ENCODE results near the gene LAD1. TPM values are rescaled to one million over a fixed set of nuclear protein-coding genes. Genes with fewer than 3 reads are reported as not detected.

The LAD1 gene
- polyA plus RNA-seq, 3 donors: 25.6 to 31.4 (median 26.9) TPM

DNA sequence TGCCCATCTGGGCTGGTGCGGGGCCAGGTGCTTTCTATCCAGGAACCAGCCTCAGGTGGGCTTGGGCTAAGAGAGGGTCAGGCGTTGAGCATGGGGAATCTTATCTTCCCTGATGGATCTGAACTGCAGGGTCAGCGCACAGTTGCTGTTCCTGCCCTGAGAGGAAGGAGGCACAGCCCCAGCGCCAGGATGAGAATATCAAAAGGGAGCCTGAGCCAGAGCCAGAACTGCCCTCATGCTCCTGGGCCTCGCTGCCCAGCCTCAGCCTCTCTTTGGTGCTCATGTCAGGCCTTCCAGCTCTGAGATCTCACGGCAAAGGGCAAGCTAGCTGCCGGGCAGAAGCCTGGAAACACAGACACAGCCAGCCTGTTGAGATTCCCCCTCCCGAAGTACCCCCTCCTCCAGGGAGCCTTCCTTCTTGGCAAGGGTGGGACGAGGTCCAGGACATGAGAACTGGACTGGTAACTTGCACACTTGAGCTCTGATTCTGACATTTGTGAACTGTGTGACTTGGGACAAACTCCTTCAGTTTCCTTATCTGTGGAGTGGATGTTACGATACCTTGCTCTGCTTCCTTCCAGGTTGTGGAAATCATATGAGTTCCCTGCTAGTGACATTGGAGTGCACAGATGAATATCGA, 1.2 kb upstream of the LAD1 start:
- no peak for DNase-seq (ENCODE audit: extremely low read depth in 1 of 11, low read depth in 9 of 11, low spot score in 4 of 11)

DNA sequence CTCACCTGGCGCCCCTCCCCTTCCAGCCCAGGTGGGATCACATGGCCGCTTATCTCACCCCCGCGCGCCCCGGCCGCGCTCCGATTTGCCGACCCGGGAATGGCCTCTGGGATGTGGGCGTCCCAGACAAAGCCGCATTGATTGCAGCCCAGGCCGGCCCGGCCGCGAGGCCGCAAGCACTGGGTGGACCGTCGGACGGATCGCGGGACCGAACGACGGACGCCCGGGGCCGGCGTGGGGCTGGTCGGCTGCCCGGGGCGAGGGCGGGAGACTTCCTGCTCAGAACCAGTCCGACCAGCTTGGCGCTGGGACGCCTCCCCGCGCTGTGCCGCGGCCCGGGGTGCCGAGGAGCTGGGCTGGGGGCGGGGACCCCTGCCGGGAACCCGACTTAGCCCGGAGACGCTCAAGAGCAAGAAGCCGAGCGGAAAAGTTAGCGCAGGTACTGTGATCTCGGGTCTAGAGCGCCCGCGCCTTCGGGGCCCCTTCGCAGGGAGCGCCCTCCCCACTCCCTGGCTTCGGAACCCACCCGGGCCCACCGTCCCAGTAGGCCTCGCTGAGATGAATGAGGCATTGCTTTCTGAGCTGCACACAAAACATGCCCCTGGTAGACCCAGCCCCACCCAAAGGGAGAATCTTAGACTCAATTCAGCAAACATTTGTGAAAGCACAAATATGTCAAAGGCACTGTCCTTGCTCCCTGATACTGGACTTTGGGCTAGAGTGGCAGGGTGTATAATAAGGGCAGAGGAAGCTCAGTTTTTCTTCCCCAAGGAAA, 415 bp upstream of the LAD1 start:
- no peak for DNase-seq (ENCODE audit: extremely low read depth in 1 of 11, low read depth in 9 of 11, low spot score in 4 of 11)

GRCh38 chr1:201397675-201398074, 1.4 kb downstream of the LAD1 start:
- no peak for DNase-seq (ENCODE audit: extremely low read depth in 1 of 11, low read depth in 9 of 11, low spot score in 4 of 11)

DNA sequence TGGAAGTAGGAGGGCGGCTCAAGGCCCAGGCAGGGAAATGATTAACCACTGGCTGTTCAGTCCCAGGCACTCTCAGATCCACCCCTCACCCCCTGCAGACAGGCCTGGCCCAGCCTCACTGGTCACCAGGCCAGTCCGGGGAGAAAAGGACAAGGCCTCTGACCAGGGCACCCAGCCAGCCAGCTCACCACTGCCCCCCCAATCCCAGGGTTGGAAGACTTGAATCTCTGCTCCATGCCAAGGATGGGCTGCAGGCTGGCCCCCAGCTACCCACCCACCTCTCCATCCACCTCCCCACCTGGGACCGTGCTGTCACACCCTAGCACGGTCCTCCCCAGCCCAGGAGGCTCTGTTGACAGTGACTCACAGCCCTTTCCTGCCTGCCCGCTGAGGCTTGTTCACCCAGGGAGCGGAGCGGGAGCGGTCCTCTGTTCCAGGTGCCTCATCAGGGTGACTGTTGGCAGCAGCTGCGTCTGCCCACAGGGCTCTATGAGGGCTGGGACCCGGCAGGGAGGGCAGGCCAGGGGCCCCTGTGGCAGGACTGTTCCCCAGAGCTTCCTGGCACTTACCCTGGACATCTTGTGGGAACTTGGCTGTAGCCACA, 2.2 kb downstream of the LAD1 start:
- DNase-seq (ENCODE audit: extremely low read depth in 1 of 11, low read depth in 9 of 11, low spot score in 4 of 11): no peak

GRCh38 chr1:201395936-201396335, 3.2 kb downstream of the LAD1 start:
- no peak for DNase-seq (ENCODE audit: extremely low read depth in 1 of 11, low read depth in 9 of 11, low spot score in 4 of 11)

GRCh38 chr1:201394591-201394990, 4.5 kb downstream of the LAD1 start:
- DNase-seq (ENCODE audit: extremely low read depth in 1 of 11, low read depth in 9 of 11, low spot score in 4 of 11): no peak

DNA sequence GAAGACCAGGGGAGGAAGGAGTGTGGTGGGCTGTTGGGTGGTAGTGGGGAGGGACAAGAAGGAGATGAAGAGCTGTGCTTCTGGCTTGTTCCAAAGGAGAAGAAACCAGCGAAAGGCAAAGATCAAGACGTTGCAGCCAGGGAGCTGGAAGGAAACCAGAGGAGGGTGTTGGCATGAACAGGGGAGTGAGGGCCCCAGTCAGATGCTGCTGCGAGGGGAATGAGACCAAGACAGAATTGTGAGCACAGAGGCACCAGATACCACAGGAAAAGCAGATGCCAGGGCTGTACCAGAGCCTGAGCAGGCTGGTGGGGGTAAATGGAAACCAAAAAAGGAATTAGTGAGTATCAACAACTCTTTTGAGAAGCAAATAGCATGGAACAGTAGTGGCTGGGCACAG, 6.0 kb downstream of the LAD1 start:
- no peak for DNase-seq (ENCODE audit: extremely low read depth in 1 of 11, low read depth in 9 of 11, low spot score in 4 of 11)

DNA sequence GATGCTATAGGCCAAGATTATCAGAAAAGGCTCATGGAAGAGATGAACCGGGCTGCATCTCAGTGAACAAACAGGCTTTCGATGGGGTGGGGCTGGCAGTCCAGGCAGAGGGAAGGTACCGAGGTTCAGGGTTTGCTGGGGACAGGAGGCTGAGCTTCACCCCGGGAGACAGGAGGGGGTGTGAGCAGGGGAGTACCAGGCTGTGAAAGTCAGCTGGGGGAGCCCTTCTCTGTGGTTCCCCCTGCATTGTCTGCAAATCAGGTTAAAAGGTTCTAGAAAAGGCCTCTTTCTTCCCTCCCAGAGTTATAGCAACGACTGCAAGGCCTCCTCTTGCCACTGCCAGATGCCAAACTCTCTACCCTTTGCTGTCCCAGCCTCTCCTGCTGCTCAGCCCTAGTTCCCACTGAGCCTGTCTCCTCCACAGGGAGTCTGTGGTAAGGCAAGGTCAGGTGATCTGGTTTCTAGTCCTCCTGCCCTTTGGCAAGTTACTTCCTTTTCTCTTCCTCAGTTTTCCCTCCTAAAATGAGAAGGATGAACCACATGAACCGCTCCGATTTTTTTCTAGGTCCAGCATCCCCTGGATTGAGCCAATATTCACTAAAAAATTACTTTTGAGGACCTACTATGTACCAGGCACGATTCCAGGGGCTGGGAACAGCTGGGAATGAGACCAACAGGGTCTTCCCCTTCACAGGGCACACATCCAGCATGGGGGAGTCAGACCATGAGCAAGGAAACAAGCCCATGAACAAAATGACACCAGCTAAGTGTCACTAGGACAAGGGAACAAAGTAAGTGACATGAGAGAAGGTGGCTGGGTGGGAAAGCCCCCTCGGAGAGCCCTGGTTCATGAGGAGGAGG, 7.2 kb downstream of the LAD1 start:
- no peak for DNase-seq (ENCODE audit: extremely low read depth in 1 of 11, low read depth in 9 of 11, low spot score in 4 of 11)

- no peak for DNase-seq (ENCODE audit: extremely low read depth in 1 of 11, low read depth in 9 of 11, low spot score in 4 of 11)
Measured at GRCh38 chr1:201391225-201391624, 7.9 kb downstream of the LAD1 start.

- no peak for DNase-seq (ENCODE audit: extremely low read depth in 1 of 11, low read depth in 9 of 11, low spot score in 4 of 11)
Measured at GRCh38 chr1:201389051-201389450, 10.1 kb downstream of the LAD1 start.

GRCh38 chr1:201386208-201386607, 12.9 kb downstream of the LAD1 start:
- no peak for DNase-seq (ENCODE audit: extremely low read depth in 1 of 11, low read depth in 9 of 11, low spot score in 4 of 11)

DNA sequence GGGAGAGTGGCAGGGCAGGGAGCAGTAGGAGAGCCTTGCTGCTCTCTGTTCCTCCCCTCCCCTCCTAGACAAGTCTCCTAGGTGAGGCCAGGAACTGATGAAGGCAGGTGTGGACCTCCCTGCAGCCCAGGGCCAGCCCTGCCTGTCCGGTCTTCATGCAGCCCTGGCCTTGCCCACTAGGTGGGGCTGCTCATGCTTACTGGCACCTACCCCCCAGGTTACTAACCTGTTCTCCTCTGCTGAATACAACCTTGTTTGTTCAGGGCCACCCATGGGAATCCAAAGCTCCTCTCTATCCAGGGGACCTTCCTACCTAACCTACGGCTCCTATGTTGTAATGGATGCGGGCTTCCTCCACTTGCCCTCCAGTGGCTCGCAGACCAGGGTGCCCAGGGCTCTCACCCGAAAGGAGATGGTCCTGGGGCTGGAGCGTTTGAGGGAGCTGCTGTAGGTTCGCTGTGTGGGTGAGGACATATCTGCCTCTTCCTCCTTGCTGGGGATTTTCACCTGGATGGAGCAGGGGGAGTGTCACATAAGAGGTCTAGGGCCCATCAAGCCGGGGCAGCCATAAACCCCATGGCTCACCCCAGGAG, 13.7 kb downstream of the LAD1 start:
- no peak for DNase-seq (ENCODE audit: extremely low read depth in 1 of 11, low read depth in 9 of 11, low spot score in 4 of 11)

GRCh38 chr1:201384406-201384782, 14.7 kb downstream of the LAD1 start:
- DNase-seq (ENCODE audit: extremely low read depth in 1 of 11, low read depth in 9 of 11, low spot score in 4 of 11): no peak

DNA sequence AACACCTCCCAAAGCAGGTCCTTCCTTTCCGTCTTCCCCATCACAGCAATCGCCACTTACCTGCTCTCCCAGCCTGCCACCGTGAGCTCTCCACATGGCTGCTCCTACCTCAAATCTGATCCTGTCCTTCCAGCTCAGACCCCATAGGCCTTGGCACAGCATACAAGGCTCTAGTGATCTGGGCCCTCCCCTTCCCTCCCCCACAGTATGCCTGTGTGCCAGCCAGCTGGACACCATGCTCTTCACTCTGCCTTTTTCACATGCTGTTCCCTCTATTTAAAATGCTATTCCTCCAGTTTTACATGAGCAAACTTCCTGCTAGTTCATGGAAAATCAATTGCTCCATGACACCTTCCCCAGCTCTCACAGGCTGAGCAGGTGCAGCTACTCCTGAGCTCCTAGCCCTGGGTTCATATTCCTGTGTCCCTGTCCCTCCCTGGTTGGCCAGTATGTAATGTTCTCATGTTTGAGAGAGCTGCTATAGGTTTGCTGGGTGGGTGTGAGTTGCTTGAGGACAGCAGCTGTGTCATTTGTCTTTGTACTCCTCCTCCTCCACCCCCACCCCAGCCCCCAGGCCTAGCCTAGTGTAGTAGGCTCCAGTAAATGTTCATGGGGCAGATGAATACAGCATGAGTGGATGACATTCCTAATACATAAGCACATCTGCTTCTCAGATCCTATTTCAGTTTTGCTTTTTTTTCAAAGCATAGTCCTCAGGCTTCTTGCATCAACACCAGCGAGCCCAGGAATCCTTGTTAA, 15.3 kb downstream of the LAD1 start:
- DNase-seq (ENCODE audit: extremely low read depth in 1 of 11, low read depth in 9 of 11, low spot score in 4 of 11): no peak

DNA sequence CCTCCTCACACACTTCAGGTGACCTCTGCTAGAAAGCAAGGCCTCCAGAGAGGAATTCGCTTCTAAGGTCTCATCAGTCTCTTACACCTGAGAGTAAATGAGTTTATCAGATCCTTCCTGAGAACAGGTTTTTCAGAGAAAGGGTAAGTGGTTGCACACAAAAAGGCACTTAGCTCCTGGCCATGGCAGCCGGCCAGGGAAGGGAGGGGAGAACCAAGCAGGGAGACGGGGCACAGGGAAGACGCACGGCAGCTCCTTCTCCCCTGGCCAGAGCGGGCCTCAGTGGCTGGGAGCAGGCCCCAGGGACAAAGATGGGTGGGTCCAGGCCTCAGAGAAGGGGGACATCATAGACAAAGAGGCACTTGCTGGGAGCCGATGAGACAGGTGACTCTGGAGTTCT, 18.0 kb downstream of the LAD1 start:
- DNase-seq (ENCODE audit: extremely low read depth in 1 of 11, low read depth in 9 of 11, low spot score in 4 of 11): no peak

DNA sequence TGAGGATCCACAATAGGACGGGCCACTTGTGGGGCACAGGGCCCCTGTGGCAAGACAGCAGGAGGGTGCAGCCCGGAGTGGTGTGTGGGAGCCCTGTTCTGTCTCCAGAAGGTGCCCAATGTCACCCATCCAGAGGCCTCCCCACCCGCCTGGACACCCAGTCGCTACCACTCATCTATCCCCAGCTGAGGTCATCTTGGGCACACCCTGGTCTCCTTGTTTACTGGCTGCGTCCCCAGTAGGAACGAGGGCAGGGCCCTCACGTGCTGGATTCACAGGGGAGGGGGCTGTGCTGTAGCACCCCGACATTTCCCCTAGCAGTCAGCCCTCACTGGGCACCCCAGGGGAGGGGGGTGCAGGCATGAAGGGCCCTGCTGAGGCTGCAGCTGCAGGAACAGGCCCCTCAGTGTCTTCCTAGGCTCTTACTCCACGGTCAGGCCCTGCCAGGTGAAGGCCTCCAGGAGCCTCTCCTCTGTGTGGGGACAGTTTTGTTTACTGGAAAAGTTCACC, 19.3 kb downstream of the LAD1 start:
- DNase-seq (ENCODE audit: extremely low read depth in 1 of 11, low read depth in 9 of 11, low spot score in 4 of 11): no peak

GRCh38 chr1:201378804-201379203, 20.3 kb downstream of the LAD1 start:
- DNase-seq (ENCODE audit: extremely low read depth in 1 of 11, low read depth in 9 of 11, low spot score in 4 of 11): no peak

- DNase-seq (ENCODE audit: extremely low read depth in 1 of 11, low read depth in 9 of 11, low spot score in 4 of 11): no peak
Measured at GRCh38 chr1:201377611-201378092, 21.5 kb downstream of the LAD1 start, which contains the start of gene TNNT2. Gene TNNT2, minus strand, starts transcription at chr1:201377680. Its CDS starts 4,426 bp downstream, at chr1:201373254.
